ENCODE data around the gene NUTF2.
A peak's percentile ranks its signal among the peaks of the same experiment; 100 is the strongest.
"Not testable (repeated sequence)": the region's sequence is repeated elsewhere in the genome, so short reads cannot be mapped to it uniquely, and the experiment has no call there.

The NUTF2 gene

GRCh38 chr16:67862623-67863583, 16.2 kb downstream of the NUTF2 start:
- ChIA-PET CTCF (interaction anchor here (2.7 kb wide), 2 partner anchors 46 to 190 kb away, joined by 9 to 13 read pairs; no protein-coding TSS in a partner anchor), POLR2A (interaction anchor here (0.6 to 1.2 kb wide), 3 partner anchors 9 to 22 kb away, joined by 3 to 6 read pairs (median 3); partner anchors contain the start of genes NRN1L and NUTF2)
- peak; percentile 76 for TF ChIP-seq SCRT2 (tag by site-specific recombination; IDR thresholded peaks at IDR 0.05)
- peak; percentile 28; the same call in 1 of the 2 replicates for TF ChIP-seq PRDM10 (tag by site-specific recombination; IDR thresholded peaks at IDR 0.05)
- TF ChIP-seq ZNF214 (tag by site-specific recombination; IDR thresholded peaks at IDR 0.05; ENCODE audit: borderline replicate concordance), result no peak
- peak; percentile 54 for TF ChIP-seq ZNF623 (tag by site-specific recombination; IDR thresholded peaks at IDR 0.05)
- Histone ChIP-seq H3K9me3 (ENCODE audit: control insufficient read depth, insufficient read depth, low read depth, low read length) (no peaks in the 10 kb centered on the region), H3K4me3 (ENCODE audit: low read depth, low read length) (no peak overlapping the region), H3K27ac (ENCODE audit: extremely low read depth, low read depth, low read length) (peak overlapping the region; percentile 40; the same call in 1 of the 2 replicates), H3K36me3 (ENCODE audit: control insufficient read depth in 2 of 2, insufficient read depth in 1 of 2, low read length in 2 of 2) (peaks cover 22 to 78% of the 10 kb centered on the region in 2 experiments; a peak in 2 of 3 replicates), H3K4me1 (ENCODE audit: control insufficient read depth, insufficient read depth, low read length) (peaks cover 3% of the 10 kb centered on the region; the same call in 1 of the 2 replicates)

- POLR2A ChIA-PET; H3K4me3 ChIP-seq (ENCODE audit: low read depth, low read length); H3K9me3 ChIP-seq (ENCODE audit: control insufficient read depth, insufficient read depth, low read depth, low read length); H3K4me1 ChIP-seq (ENCODE audit: control insufficient read depth, insufficient read depth, low read length); CTCF ChIA-PET: not testable (repeated sequence)
- 0 out of 2 replicates have a peak overlapping the region, but pooled peaks have one; percentile 28 for H3K27ac ChIP-seq (ENCODE audit: extremely low read depth, low read depth, low read length)
- peaks cover 27 to 89% of the 10 kb centered on the region in 2 experiments; a peak in 2 of 3 replicates for H3K36me3 ChIP-seq (ENCODE audit: control insufficient read depth in 2 of 2, insufficient read depth in 1 of 2, low read length in 2 of 2)
Observed at GRCh38 chr16:67864044-67864443, 17.3 kb downstream of the NUTF2 start.

DNA sequence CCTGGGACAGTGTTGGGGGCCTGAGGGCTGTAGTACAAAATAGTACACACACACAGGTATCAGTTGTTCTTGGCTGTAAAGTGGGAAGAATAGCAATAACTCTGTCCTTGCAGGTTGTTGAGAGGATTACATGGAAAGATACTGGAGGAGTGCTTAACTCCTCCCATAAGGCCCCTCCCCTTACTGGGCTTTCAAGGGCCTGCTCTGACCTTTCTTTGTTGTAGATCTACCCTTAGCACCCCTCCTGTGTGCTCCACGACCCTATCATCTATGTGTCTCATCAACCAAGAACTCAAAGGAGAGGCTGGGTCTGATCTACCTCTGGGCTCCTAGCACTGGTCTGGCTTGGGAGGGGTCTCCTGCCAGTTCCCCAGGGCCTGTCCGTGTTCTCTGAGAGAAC, 17.9 kb downstream of the NUTF2 start:
- H3K9me3 ChIP-seq (ENCODE audit: control insufficient read depth, insufficient read depth, low read depth, low read length), result no peaks in the 10 kb centered on the region
- H3K4me1 ChIP-seq (ENCODE audit: control insufficient read depth, insufficient read depth, low read length), result peaks cover 3% of the 10 kb centered on the region; the same call in 1 of the 2 replicates
- TF ChIP-seq ZNF404 (tag by site-specific recombination; IDR thresholded peaks at IDR 0.05), result no peak
- ChIA-PET POLR2A (no interaction called here), CTCF (interaction anchor here (1.0 to 1.7 kb wide), 4 partner anchors 44 to 55 kb away, joined by 3 to 7 read pairs (median 4); no protein-coding TSS in a partner anchor)
- no peak overlapping the region for H3K27ac ChIP-seq (ENCODE audit: extremely low read depth, low read depth, low read length)
- H3K4me3 ChIP-seq (ENCODE audit: low read depth, low read length), result no peak overlapping the region
- peaks cover 28 to 95% of the 10 kb centered on the region in 2 experiments; a peak in 2 of 3 replicates for H3K36me3 ChIP-seq (ENCODE audit: control insufficient read depth in 2 of 2, insufficient read depth in 1 of 2, low read length in 2 of 2)

- H3K36me3 ChIP-seq (ENCODE audit: control insufficient read depth in 2 of 2, insufficient read depth in 1 of 2, low read length in 2 of 2), result peaks cover 28 to 98% of the 10 kb centered on the region in 2 experiments
- H3K4me1 ChIP-seq (ENCODE audit: control insufficient read depth, insufficient read depth, low read length), result peaks cover 3% of the 10 kb centered on the region; the same call in 1 of the 2 replicates
- H3K27ac ChIP-seq (ENCODE audit: extremely low read depth, low read depth, low read length), result no peak overlapping the region
- CTCF ChIA-PET, result interaction anchor here (0.6 to 1.7 kb wide), 10 partner anchors 15 to 203 kb away, joined by 3 to 7 read pairs (median 4); partner anchors contain the start of gene NUTF2
- H3K9me3 ChIP-seq (ENCODE audit: control insufficient read depth, insufficient read depth, low read depth, low read length), result no peaks in the 10 kb centered on the region
- POLR2A ChIA-PET, result interaction anchor here (0.6 to 1.0 kb wide), 7 partner anchors 14 to 59 kb away, joined by 3 to 9 read pairs (median 3); partner anchors contain the start of genes RANBP10 and TSNAXIP1
- TF ChIP-seq FEZF1 (tag by site-specific recombination; IDR thresholded peaks at IDR 0.05) (0 out of 2 replicates have a peak, but pooled peaks have one; percentile 10), SCRT2 (tag by site-specific recombination; IDR thresholded peaks at IDR 0.05) (peak; percentile 79), ZNF585B (tag by site-specific recombination; IDR thresholded peaks at IDR 0.05) (no peak), CTCF (tag by site-specific recombination; IDR thresholded peaks at IDR 0.05) (peak; percentile 50), ZSCAN30 (tag by site-specific recombination; IDR thresholded peaks at IDR 0.05) (0 out of 2 replicates have a peak, but pooled peaks have one; percentile 42)
- H3K4me3 ChIP-seq (ENCODE audit: low read depth, low read length), result no peak overlapping the region
Observed at GRCh38 chr16:67865318-67865717, 18.6 kb downstream of the NUTF2 start.
